Amygdala (tissue), 56 donors: ENCODE results near the gene RPIA.
A peak's percentile ranks its signal among the peaks of the same experiment; 100 is the strongest.

Source experiments
- DNase-seq, 56 donors: peaks; one replicate each; lab custom pipeline; 2025; lab: John Stamatoyannopoulos, UW

RPIA gene

GRCh38 chr2:88683160-88684021, 8.1 kb upstream of the RPIA start:
- no peak for DNase-seq

DNA sequence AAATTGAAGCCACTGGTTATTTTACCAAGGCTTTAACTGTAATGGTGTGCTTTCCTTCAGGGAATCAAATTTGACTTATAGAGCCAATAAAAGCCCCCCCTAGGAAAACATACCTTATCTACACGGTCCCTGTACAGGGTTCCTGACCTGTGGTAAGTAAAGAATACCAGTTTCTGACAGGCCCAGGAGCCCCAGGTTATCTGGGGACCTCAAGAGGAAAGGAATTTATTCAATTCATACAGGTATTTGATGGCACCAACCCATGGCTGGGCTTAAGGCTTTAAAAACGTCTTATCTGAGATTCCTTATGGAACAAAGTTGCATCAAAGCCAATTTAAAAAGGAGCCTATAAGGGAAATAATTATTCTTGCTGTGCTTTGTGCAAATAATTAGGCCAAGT, 7.0 kb upstream of the RPIA start:
- no peak for DNase-seq

GRCh38 chr2:88686320-88686719, 5.2 kb upstream of the RPIA start:
- DNase-seq, result no peak

DNA sequence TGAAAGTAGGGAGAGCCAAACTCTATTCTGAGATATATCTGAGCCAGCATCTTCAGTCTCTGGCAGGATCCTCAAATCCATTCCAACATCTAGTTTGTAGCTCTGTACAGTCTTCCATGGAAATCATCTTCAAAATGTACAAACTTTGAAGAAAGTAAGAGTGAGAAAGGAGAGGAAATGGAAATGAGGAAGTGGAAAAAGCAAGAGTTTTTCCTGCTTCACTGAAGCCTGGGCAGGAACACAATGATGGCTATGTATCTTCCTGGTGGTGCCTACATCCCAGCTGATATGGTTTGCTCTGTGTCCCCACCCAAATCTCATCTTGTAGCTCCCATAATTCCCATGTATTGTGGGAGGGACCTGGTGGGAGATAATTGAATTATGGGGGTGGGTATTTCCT, 4.1 kb upstream of the RPIA start:
- no peak for DNase-seq

GRCh38 chr2:88690591-88691338, 708 bp upstream of the RPIA start:
- peak in 4 of 56 donors; percentile 23 to 44 (median 35) for DNase-seq

- peak in 8 of 56 donors; percentile 1 to 33 (median 12) for DNase-seq
Observed at GRCh38 chr2:88692187-88692586, 714 bp downstream of the RPIA start.

DNA sequence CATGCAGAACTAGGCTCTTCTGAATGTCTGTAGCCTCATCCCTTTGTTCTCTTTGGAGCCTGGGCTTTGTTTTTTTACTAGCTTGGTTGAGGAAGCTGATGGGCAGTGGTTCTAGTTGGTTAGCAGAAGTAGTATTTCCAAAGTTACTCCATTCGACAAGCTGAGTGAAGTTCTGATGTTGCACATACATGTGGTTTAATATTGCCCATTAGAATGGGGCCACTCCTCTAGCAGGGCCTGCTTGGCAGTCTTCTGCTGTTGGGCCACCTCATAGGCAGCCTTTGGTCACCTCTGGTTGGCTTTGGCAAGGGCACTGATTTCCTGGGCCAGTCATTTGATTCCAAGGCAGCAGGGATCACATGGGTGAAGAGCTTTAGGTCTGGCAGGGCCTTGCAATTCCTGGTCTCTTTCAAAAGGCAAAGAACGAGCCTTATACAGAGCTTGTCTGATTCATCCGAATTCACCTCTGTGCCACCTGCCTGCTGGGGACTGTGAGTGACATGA, 2.5 kb downstream of the RPIA start:
- DNase-seq, result no peak

- no peak for DNase-seq
Observed at GRCh38 chr2:88696611-88697010, 5.1 kb downstream of the RPIA start.

DNA sequence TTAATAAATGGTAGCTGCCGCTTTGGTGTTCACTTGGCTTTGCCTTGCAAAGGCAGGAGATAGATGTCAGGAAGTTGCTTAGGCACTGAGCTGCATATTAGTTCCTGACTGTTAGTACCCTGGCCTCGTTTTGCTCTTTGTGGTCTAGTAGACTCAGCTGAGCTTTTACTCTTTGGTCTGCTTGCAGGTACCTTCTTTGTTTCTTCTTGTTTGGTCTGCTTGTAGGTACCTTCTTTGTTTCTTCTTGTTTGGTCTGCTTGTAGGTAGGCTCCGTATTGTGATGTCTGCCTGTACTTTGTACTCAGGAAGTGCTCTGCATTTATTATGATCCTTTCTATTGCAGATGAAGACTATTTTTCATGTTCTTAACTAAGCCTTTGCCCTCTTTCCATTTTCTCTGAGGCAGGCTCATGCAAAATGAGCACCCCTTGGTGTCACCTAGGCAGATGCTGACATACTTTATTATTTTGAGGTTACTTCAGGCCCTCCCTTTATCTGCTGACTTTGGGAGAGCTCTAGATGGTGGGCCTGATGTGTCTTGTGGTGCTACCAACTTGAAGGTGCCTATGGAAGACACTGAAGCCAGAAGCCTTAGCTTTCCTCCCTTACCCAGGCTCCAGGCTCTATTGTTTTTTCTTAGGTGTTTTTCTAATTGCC, 6.0 kb downstream of the RPIA start:
- DNase-seq, result no peak

DNA sequence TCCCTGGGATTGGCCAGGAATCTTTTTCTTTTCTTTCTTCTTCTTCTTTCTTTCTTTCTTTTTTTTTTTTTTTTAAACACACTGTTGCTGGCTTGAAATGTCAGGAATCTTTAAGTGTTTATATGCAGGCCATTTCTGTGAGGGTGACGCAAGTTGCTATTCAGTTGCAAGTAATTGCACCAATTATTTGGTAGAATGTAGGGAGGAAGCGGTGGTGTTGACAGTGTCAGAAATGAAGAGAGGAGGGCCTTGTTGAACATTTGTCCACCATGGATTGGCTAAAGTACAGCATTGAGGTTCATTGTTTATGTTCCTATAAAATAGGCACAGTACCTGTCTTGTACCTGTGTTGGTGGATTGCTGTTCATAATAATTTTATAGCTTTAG, 6.5 kb downstream of the RPIA start:
- no peak for DNase-seq

- DNase-seq, result no peak
Observed at GRCh38 chr2:88698498-88699233, 7.2 kb downstream of the RPIA start.

- DNase-seq, result no peak
Observed at GRCh38 chr2:88707003-88707402, 15.5 kb downstream of the RPIA start.

DNA sequence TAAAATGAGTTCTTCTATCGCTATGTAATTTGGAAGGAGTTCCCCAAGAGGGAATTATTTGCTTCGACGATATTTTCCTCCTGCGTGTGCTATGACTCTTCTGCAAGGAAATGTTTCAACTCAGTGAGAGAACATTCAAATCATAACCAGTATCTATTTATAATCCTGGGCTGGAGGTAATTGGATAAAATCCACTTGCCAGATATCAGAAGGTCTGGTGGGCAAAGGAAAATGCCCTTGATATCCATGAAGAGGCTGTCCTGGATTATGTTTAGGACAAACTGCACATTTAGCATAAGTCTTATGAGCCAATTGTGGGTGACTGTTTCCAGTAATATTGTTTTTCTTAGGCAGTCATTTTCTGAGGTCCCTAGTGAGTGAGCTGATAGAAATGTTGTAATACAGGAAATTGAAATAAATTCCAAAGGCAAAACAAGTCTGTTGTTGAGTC, 17.7 kb downstream of the RPIA start:
- DNase-seq, result no peak

- no peak for DNase-seq
Observed at GRCh38 chr2:88711289-88711688, 19.8 kb downstream of the RPIA start.

DNA sequence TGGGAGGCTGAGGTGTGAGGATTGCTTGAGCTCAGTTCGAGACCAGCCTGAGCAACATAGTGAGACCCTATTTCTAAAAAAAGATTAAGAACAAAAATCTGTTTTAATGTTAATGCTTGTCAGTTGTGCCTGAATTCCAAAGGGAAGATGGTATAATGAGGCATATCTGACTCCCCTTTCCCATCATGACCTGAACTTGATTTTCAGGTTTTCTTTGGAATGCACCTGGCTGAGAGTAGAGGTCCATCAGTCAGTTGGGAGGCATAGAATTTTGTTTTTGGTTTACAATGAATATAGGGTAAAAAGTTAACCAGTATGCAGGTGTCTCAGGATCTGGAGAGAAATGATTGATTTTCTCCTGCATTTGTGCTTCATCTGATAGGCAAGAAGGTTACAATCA, 20.4 kb downstream of the RPIA start:
- no peak for DNase-seq

GRCh38 chr2:88713408-88713807, 21.9 kb downstream of the RPIA start:
- DNase-seq, result no peak

GRCh38 chr2:88714667-88715066, 23.2 kb downstream of the RPIA start:
- DNase-seq, result no peak

- no peak for DNase-seq
Observed at GRCh38 chr2:88720399-88720798, 28.9 kb downstream of the RPIA start.

GRCh38 chr2:88721268-88721667, 29.8 kb downstream of the RPIA start:
- DNase-seq, result no peak

GRCh38 chr2:88724643-88725332, 33.3 kb downstream of the RPIA start:
- DNase-seq, result no peak
